C4-2B (cell line): ENCODE measurements around the gene SRSF4.

Experiments used
- CTCF ChIP-seq: fragments of 450-650 bp; conservative IDR thresholded peaks from 2 replicates; pipeline ENCODE4 v1.5.1; 2017; ENCODE audit warnings: mild to moderate bottlenecking
- ZFX ChIP-seq: fragments of 450-650 bp; IDR thresholded peaks from 2 replicates; pipeline ENCODE4 v1.6.1; 2017

GRCh38 chr1:29211086-29212030 lies 29.7 kb upstream of the SRSF4 start:
- TF ChIP-seq CTCF = no peak
- TF ChIP-seq ZFX = no peak
